GM18511 (cell line): ENCODE measurements around the gene UBE2F.
"Not testable (repeated sequence)": the region's sequence is repeated elsewhere in the genome, so short reads cannot be mapped to it uniquely, and the experiment has no call there.

Experiments
- ATAC-seq: cut with Tn5 transposase; IDR thresholded peaks from one replicate; pipeline ENCODE4 v1.9.1; 2021; ENCODE audit warnings: mild to moderate bottlenecking, moderate library complexity; ENCODE audit not compliant: unreplicated experiment

The UBE2F gene

DNA sequence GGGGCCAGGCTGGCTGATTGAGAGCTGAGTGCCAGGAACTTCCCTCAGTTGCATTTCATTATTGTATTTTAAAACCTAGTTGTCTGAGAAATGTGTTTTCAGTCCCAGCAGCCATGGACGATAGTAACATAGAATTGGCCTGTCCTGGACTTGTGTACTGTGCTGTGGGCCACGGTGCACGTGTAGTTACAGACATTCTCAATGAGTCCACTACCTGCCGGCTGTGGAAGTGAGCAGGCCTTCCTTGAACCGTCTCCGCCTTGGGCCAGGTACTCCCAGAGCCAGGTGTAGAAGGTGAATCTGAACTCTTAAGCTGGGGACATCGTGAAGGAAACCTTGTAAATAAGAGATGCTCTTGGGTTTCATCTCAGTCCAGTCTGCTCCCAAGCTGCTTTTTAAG is 47.0 kb downstream of the UBE2F start:
- ATAC-seq: no peak

DNA sequence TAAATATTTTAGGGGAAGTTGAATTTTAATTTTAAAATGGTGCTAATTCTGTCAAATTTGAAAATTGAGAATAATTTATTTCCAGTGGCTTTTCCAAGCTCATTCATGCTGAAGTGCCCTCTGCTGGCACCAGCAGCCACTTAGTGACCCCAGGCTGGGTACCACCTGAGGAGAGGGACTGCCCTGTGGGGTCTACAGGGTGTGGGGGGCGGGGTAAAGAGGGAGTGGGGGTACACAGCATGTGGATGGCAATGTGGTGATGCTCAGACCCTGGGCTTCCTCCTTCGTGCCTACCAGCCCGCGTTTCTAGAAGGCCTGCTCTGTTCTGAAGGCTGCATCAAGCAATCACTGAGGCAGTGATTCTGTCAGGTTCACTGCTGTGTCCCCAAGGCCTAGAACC is 48.9 kb downstream of the UBE2F start:
- ATAC-seq: no peak

DNA sequence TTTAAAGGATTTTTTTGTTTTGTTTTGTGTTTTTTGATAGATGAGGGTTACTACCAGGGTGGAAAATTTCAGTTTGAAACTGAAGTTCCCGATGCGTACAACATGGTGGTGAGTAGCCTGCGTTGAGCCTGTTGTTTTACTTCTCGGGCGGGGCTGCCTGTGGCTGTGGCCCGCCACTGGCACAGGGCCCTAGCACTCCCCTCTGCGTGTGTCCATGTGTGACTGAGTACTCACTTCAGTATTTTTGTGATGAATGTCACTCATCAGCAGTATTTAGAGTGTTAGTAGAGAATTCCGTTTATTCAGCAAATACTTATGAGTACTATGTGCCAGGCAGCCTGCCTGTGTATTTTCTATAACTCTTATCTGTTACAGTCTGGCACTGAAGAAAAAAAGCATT is 49.7 kb downstream of the UBE2F start:
- no peak for ATAC-seq

DNA sequence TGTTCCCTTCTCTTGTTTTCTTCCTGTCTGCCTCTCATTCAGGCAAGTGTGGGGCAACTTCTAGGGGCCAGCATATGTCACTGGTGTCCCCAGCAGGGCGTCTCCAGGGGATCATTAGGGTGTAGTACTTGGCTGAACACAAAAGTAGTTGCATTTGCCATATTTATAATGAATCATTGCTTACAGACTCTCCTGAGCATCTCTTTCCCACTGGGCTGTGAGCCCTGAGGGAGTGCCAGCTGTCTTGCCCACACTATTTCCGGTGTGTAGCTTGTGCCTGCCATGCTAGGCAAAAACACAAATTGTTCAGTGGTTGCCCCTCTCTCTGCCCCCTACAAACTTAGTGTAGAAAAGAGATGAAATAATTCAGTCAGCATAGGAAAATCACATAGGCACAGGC is 53.1 kb downstream of the UBE2F start:
- ATAC-seq: no peak

DNA sequence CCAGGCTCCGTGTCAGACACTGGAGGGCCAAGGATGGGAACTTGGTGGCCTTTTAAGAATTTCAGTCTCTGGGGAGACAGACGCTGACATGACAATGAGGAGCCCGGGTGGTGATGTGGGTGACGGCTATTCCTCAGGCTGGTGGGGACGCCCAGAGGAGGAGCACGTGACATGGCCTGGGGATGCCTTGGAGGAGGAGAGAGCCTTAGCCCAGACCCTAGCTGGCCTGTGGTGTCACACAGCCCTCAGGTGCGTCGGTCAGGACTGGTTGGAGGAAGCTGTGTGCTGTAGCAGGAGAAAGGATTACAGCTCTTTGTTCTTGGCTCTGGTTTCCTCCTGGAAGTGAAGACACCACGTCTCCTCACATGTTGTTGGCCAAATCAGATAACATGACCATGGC is 54.0 kb downstream of the UBE2F start:
- no peak for ATAC-seq

DNA sequence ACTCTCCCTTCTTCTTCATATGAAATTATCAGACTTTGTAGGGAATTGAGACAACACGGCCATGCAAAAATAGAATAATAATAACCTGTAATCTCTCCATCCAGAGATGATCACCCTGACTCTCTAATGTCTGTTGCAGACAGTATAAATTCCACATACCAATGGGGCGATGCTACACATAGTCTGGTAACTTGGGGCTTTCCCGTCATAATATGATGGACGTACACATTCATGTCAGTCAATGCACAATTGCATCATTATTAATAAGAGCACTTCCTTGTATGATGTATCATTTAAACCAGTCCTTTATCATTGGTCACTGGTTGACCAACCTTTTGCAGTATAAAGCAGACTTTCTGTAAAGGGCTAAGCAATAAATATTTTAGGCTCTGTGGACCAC is 54.5 kb downstream of the UBE2F start:
- no peak for ATAC-seq

DNA sequence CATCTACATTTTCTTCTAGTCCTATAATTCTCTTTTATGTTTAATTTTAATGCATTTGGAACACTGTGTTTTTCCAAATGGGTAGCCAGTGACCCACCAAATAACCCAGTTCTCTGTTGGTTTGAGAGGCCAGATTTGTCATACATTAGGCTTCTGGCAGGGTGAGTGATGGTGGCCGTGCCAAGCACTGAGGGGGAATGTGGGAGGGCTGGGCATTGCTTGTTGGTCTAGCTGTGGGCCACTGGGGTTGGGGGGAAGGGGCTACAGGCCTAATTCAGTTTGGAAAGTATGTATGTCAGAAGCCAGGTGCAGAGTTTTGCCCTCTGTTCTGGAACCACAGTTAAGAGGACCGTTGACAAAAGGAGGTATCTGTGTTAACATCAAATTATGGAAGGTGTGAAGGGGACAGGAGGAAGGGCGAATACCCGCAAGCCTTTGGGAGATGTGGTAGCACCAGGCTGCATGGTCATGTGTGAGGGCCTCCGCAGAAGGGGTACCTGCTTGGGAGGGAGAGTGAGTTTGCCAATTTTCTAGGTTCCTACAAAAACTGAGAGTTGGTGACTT is 55.9 kb downstream of the UBE2F start:
- no peak for ATAC-seq

DNA sequence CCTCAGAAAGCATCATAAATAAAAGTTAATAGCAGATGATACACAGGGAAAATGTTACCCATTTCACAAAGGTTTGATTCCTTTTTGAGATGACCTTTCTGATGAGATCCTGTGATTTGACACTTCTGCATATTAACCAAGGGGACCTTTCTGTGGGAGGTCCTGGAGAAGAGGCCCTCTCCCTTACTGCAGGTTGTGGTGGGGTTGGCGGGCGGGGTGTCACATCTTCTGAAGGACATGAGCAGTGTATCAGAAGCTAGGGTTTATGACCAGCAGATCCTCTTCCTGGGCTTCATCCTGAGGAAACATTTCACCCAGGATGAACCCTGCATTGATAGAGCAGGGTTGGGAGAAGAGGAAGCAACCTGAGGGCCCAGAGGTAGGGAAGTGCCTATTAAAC is 56.8 kb downstream of the UBE2F start:
- no peak for ATAC-seq

DNA sequence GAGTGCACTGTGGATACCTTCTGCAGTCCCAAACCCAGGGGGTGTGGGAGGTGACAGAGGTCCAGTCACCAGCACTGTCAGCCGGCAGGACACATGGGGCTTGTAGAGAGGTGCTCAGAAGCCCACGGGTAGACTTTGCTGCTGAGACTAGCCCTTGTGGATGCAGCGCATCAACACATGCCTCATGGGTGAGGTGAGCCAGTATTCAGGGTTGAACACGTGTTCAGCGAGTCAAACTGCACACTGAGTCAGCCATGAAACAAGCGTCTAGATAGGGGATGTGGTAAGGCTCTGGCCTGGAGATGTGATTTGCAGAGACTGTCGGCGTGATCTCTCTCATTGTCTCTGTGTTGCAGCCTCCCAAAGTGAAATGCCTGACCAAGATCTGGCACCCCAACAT is 58.2 kb downstream of the UBE2F start:
- no peak for ATAC-seq

DNA sequence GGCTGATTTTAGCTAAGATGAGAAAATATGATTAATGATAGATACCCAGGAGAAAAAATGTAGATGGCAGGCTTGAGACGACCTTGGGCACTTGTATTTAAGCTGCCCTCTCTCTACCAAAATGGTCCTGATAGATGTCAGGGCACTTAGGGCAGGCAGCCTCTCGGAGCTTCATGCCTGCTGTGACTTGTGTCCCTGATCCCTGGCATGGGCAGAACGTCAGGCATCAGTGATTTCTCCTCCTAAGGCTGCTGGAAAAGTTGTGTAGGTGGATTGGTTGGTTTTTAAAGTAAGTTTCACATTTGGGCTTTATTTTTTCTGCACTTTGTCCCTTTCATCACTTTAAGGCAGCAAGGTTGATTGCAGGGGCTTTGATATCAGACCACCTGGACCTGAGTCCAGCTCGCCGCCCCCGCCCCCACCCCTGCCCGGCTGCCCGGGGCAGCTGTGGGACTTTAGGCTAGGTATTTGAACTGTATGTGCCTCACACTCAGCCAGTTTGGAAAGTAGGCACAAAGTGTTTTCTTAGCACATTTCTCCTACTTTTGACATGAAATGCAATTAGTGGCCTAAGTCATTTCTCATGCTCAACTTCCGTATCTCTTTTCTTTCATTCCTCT is 59.0 kb downstream of the UBE2F start:
- ATAC-seq: no peak

DNA sequence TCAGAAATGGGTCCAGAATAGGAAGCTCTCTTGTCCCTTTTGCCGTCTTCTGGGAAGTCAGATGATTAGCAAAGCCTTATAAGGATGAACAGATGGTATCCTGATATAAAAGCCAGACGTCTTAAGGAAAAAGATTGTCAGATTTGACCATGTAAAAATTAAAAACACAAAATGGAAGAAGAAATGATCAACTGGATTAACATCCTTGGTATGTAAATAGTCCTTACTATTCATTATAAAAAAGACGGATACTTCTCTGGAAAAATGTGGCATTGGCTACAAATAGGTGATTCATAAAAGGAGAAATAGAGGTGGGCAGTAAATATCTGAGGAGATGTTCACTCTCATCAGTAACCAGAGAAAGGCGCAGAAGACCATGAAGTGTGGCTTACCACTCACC is 60.2 kb downstream of the UBE2F start:
- ATAC-seq: no peak

DNA sequence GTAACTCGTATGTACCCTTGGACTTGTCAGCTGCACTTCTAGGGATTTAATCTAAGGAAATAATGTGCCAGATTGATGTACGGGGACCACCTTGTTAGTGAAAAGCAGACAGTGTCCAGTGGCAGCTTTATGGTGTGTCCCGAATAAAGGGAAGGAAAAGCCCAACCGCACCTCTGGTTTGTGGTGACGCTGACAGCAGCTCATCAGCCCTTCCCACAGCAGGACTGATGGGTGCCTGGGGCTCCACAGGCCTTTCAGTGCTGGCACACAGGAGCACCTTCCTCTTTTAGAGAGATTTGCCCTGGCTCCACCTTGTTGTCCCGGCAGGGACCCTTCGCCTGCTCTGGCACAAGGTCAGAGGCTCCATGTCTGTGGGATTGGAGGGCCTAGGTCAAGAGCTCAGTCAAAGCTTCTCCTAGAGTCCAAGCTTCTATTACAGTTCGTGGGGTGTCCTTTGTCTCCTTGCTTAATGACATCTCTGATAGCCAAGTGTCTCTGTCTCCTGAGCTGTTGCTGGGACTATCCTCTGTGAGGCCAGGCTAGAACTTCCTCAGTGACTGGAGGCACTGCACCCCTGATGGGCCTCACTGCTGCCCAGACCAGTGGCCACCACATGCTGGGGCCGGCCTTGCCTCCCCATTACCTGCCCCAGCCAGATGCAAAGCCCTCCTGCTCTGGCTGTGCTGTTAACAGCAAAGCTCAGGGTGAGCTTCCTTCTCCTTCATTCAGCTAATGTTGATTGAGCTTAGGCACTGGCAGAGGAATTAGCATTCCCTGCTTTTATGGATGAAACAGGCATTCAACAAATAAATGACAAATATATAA is 61.0 kb downstream of the UBE2F start:
- no peak for ATAC-seq

DNA sequence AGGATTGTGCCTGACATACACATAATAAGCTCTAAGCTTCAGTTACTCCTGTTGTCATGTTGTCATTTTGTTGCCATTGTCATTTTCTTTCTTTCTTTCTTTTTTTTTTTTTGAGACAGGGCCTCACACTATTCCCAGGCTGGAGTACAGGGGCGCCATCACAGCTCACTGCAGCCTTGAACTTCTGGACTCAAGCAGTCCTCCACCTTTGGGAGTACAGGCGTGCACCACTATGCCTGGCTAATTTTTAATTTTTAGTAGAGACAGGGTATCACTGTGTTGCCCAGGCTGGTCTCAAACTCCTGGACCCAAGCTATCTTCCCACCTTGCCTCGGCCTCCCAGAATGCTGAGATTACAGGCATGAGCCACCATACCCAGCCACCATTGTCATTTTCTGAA is 63.0 kb downstream of the UBE2F start:
- ATAC-seq: no peak

DNA sequence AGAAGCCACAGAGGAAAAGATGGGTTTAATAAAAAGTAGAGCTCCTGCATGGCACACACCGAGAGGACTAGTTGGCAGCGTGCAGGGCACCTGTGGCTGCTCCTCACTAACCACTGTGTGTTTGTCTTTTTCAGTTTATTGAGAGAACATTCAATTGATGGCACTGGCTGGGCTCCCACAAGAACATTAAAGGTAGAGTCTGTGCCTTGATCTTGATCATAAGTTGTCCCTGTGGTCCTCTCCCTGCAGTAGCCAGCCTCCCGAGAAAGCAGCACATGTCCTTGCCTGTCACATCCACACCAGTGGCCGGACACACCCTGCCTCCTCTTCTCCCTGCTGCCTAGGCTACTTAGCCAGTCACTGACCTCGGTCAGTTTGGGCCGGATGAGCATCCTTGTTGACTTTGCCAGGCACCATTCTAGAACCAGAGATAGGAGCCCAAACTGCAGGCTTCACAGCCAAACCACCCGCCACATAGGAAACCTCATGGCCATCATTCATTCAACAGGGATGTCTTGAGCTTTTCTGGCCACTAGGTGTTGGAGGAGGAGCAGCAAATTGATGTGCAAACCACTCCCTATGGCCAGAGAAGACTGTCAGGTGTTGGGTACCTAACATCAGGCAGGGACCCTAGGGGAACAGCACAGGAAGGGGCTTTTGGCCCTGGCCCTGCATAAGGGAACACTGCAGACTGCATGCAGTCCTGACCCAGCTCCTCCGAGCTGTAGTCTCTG is 63.8 kb downstream of the UBE2F start:
- ATAC-seq: no peak

DNA sequence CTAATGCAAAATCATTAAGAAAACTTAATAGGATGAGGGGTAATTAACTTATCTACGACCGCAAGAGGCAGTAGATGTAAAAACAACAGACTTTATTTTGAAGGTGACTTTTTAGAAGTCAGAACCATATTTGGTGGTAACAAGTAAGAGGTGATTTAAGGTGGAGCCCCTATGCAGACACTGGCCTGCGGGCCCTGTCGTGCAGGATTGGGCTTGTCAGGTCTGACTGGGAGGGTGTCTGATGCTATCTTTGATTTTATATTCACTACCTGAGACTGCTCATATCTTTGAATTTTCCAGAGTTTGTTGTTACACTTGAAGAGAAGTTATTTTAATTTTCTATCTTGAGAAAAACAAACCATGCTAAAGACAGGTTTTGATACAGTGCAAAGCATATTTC is 64.9 kb downstream of the UBE2F start:
- ATAC-seq: no peak

DNA sequence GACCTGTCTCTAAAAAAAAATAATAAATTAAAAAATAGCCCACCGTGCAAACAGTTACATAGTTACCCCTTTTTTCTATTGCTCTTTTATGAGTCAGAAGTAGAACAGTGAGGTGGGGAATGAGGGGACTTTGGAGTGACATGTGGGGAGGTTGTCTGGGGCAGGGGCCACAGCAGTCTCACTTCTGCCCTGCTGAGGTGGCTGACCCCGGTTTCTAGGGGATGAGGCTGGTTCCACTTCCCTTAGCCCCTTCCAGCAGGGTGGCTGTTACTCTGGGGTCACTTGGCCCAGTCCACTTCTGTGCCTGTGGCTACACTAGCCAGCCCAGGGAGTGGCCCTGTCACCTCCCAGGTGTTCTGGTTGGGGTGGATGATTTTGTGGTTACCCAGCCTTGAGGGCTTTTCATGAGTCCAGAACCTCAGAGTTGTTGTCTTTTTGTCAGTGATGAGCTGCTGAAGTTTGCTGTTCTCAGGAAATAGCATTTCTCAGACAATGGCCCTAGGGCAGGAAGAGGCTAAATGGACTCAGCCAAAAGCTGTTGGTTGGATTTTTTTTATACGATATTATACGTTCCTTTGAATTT is 66.0 kb downstream of the UBE2F start:
- no peak for ATAC-seq

DNA sequence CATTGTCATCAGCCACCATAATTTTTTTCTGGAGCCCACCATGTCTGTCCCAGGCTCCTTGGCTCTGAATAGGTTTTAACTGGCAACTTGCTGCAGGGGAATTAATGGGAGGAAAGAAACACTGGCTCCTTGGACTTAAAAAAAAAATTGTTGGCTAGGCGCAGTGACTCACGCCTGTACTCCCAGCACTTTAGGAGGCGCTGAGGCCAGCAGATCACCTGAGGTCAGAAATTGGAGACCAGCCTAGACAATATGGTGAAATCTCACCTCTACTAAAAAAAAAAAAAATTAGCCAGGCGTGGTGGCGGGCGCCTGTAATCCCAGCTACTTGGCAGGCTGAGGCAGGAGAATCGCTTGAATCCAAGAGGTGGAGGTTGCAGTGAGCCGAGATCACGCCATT is 67.2 kb downstream of the UBE2F start:
- not testable (repeated sequence) for ATAC-seq

DNA sequence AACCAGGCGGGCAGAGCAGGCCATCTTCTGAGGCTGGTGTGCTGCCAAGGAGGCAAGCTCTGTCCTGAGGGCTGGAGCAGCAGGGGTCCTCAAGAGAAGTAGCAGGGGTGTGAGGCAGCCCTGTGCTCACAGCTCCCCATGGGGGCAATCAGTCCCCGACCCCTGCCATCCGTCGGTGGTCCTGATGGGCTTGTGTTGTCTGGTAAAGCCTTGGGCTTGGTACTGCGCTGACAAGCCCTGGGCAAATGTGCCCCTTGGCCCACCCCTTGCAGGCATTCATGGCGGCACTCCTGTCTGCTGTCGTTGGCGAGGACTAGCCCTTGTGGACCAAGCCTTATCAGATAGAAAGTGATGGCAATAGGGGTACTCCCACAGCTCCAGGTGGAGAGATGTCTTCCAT is 71.4 kb downstream of the UBE2F start:
- no peak for ATAC-seq

DNA sequence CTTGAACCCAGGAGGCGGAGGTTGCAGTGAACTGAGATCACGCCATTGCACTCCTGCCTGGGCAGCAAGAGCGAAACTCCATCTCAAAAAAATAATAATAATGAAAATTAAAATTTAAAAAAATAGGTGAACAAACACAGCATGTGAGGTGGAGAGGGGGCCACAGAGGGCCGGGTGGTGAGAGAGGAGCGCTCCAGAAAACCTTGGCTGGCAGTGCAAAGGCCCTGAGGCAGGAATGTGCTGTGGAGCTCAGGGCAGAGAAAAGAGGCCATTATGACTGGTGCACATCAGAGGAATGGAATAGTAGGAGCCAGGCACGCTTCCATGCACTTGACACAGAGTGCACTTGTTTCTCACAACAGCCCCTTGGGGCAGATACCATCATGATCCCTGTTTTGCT is 72.3 kb downstream of the UBE2F start:
- no peak for ATAC-seq

DNA sequence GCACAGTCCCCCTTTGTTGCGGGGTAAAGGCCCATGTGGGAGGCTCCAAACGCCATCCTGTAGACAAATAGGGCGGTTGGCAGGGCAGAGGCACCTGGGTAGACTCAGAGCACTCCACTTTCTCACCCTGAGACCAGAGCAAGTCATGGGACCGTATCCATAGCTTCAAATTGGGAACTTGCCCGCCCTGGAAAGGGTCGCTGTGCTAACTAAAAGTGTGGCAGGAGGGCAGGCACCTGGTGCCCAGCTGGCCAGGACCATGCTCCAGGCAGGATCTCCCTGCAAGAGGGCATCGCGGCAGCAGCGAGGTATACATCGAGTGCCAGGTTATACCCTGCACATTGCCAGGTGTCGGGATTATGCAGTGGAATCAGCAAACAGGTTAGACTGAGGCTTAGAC is 73.2 kb downstream of the UBE2F start:
- ATAC-seq: no peak

DNA sequence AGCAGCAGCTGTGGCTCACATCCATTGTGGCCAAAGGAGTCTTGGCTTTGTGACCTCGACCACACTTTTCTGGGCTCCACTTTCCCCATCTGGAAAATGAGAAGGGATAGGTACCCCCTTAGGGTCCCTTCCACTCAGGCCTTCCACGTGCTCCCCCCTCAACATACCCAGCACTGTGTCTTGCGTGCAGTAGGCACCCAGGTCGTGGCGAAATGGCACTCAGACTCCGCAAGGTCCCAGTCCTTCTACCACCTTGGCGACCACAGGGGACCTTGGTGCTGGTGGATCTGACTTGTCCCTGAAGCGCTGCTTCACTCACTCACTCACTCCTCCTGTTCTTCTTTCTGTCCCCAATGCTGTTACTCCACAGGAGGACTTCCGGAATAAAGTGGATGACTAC is 74.1 kb downstream of the UBE2F start:
- ATAC-seq: no peak
